ENCODE results near the gene ARF1.

ARF1 gene

GRCh38 chr1:228102791-228103620, 20.5 kb downstream of the ARF1 start, which contains the start of gene C1orf35:
C1orf35 (minus strand) TSS chr1:228103325; CDS start chr1:228103227, 98 bp downstream.
- Histone ChIP-seq H3K4me1 (ENCODE audit: control insufficient read depth, low read depth, low read length) (no peaks in the 10 kb centered on the region), H3K36me3 (ENCODE audit: control insufficient read depth, low read depth, low read length) (peaks cover 49% of the 10 kb centered on the region), H3K27me3 (ENCODE audit: control insufficient read depth, insufficient read depth, low read length) (no peaks in the 10 kb centered on the region), H3K9ac (ENCODE audit: low read length) (peak within 1 kb of the TSS; percentile 79), H3K9me3 (ENCODE audit: control insufficient read depth, low read depth, low read length) (no peaks in the 10 kb centered on the region), H3K4me3 (ENCODE audit: low read length) (peak within 1 kb of the TSS; percentile 78), H3K27ac (ENCODE audit: low read length) (no peak within 1 kb of the TSS)

- peaks cover 2% of the 10 kb centered on the region for H3K27me3 ChIP-seq (ENCODE audit: control insufficient read depth, insufficient read depth, low read length)
- peaks cover 33% of the 10 kb centered on the region for H3K36me3 ChIP-seq (ENCODE audit: control insufficient read depth, low read depth, low read length)
- no peak overlapping the region for H3K9ac ChIP-seq (ENCODE audit: low read length)
- H3K4me3 ChIP-seq (ENCODE audit: low read length) = no peak overlapping the region
- H3K9me3 ChIP-seq (ENCODE audit: control insufficient read depth, low read depth, low read length) = no peaks in the 10 kb centered on the region
- no peak overlapping the region for H3K27ac ChIP-seq (ENCODE audit: low read length)
- H3K4me1 ChIP-seq (ENCODE audit: control insufficient read depth, low read depth, low read length) = no peaks in the 10 kb centered on the region
These were observed 22.2 kb downstream of the ARF1 start for GRCh38 chr1:228104526-228105269.

- peaks cover 27% of the 10 kb centered on the region for H3K36me3 ChIP-seq (ENCODE audit: control insufficient read depth, low read depth, low read length)
- no peaks in the 10 kb centered on the region for H3K4me1 ChIP-seq (ENCODE audit: control insufficient read depth, low read depth, low read length)
- H3K9me3 ChIP-seq (ENCODE audit: control insufficient read depth, low read depth, low read length) = no peaks in the 10 kb centered on the region
- no peak overlapping the region for H3K4me3 ChIP-seq (ENCODE audit: low read length)
- H3K27me3 ChIP-seq (ENCODE audit: control insufficient read depth, insufficient read depth, low read length) = peaks cover 8% of the 10 kb centered on the region
- H3K27ac ChIP-seq (ENCODE audit: low read length) = no peak overlapping the region
- H3K9ac ChIP-seq (ENCODE audit: low read length) = no peak overlapping the region
These were observed 22.9 kb downstream of the ARF1 start for GRCh38 chr1:228105270-228105995.

- H3K9ac ChIP-seq (ENCODE audit: low read length) = no peak overlapping the region
- H3K36me3 ChIP-seq (ENCODE audit: control insufficient read depth, low read depth, low read length) = peaks cover 19% of the 10 kb centered on the region
- H3K9me3 ChIP-seq (ENCODE audit: control insufficient read depth, low read depth, low read length) = no peaks in the 10 kb centered on the region
- no peak overlapping the region for H3K4me3 ChIP-seq (ENCODE audit: low read length)
- peaks cover 8% of the 10 kb centered on the region for H3K27me3 ChIP-seq (ENCODE audit: control insufficient read depth, insufficient read depth, low read length)
- no peaks in the 10 kb centered on the region for H3K4me1 ChIP-seq (ENCODE audit: control insufficient read depth, low read depth, low read length)
- H3K27ac ChIP-seq (ENCODE audit: low read length) = no peak overlapping the region
These were observed 23.7 kb downstream of the ARF1 start for GRCh38 chr1:228105996-228106799.

GRCh38 chr1:228106800-228107054, 24.2 kb downstream of the ARF1 start:
- Histone ChIP-seq H3K9ac (ENCODE audit: low read length) (no peak overlapping the region), H3K27me3 (ENCODE audit: control insufficient read depth, insufficient read depth, low read length) (peaks cover 8% of the 10 kb centered on the region), H3K4me3 (ENCODE audit: low read length) (no peak overlapping the region), H3K36me3 (ENCODE audit: control insufficient read depth, low read depth, low read length) (peaks cover 19% of the 10 kb centered on the region), H3K9me3 (ENCODE audit: control insufficient read depth, low read depth, low read length) (no peaks in the 10 kb centered on the region), H3K27ac (ENCODE audit: low read length) (no peak overlapping the region), H3K4me1 (ENCODE audit: control insufficient read depth, low read depth, low read length) (no peaks in the 10 kb centered on the region)

- Histone ChIP-seq H3K27me3 (ENCODE audit: control insufficient read depth, insufficient read depth, low read length) (peaks cover 8% of the 10 kb centered on the region), H3K4me1 (ENCODE audit: control insufficient read depth, low read depth, low read length) (no peaks in the 10 kb centered on the region), H3K36me3 (ENCODE audit: control insufficient read depth, low read depth, low read length) (peaks cover 19% of the 10 kb centered on the region), H3K4me3 (ENCODE audit: low read length) (no peak overlapping the region), H3K9me3 (ENCODE audit: control insufficient read depth, low read depth, low read length) (no peaks in the 10 kb centered on the region), H3K9ac (ENCODE audit: low read length) (no peak overlapping the region), H3K27ac (ENCODE audit: low read length) (no peak overlapping the region)
These were observed 25.1 kb downstream of the ARF1 start for GRCh38 chr1:228107636-228108035.

GRCh38 chr1:228108055-228108690, 25.7 kb downstream of the ARF1 start:
- peak overlapping the region; percentile 85 for H3K4me3 ChIP-seq (ENCODE audit: low read length)
- no peak overlapping the region for H3K27ac ChIP-seq (ENCODE audit: low read length)
- H3K9ac ChIP-seq (ENCODE audit: low read length) = peak overlapping the region; percentile 85
- H3K9me3 ChIP-seq (ENCODE audit: control insufficient read depth, low read depth, low read length) = no peaks in the 10 kb centered on the region
- H3K36me3 ChIP-seq (ENCODE audit: control insufficient read depth, low read depth, low read length) = peaks cover 19% of the 10 kb centered on the region
- H3K4me1 ChIP-seq (ENCODE audit: control insufficient read depth, low read depth, low read length) = no peaks in the 10 kb centered on the region
- peaks cover 8% of the 10 kb centered on the region for H3K27me3 ChIP-seq (ENCODE audit: control insufficient read depth, insufficient read depth, low read length)

- H3K4me3 ChIP-seq (ENCODE audit: low read length) = peak overlapping the region; percentile 85
- no peaks in the 10 kb centered on the region for H3K4me1 ChIP-seq (ENCODE audit: control insufficient read depth, low read depth, low read length)
- H3K36me3 ChIP-seq (ENCODE audit: control insufficient read depth, low read depth, low read length) = peaks cover 19% of the 10 kb centered on the region
- peak overlapping the region; percentile 42 for H3K27ac ChIP-seq (ENCODE audit: low read length)
- H3K27me3 ChIP-seq (ENCODE audit: control insufficient read depth, insufficient read depth, low read length) = peaks cover 8% of the 10 kb centered on the region
- H3K9me3 ChIP-seq (ENCODE audit: control insufficient read depth, low read depth, low read length) = no peaks in the 10 kb centered on the region
- H3K9ac ChIP-seq (ENCODE audit: low read length) = peak overlapping the region; percentile 85
These were observed 26.2 kb downstream of the ARF1 start for GRCh38 chr1:228108742-228109072.

- Histone ChIP-seq H3K27me3 (ENCODE audit: control insufficient read depth, insufficient read depth, low read length) (peaks cover 8% of the 10 kb centered on the region), H3K4me3 (ENCODE audit: low read length) (peak within 1 kb of the TSS; percentile 85), H3K4me1 (ENCODE audit: control insufficient read depth, low read depth, low read length) (no peaks in the 10 kb centered on the region), H3K9ac (ENCODE audit: low read length) (peak within 1 kb of the TSS; percentile 85), H3K9me3 (ENCODE audit: control insufficient read depth, low read depth, low read length) (no peaks in the 10 kb centered on the region), H3K27ac (ENCODE audit: low read length) (peak within 1 kb of the TSS; percentile 42), H3K36me3 (ENCODE audit: control insufficient read depth, low read depth, low read length) (peaks cover 19% of the 10 kb centered on the region)
These were observed 26.8 kb downstream of the ARF1 start, which contains the start of gene MRPL55 for GRCh38 chr1:228109073-228109961. MRPL55 (minus strand) TSS chr1:228109299; CDS start chr1:228108260, 1,039 bp downstream.

GRCh38 chr1:228109962-228110488, 27.5 kb downstream of the ARF1 start:
- Histone ChIP-seq H3K4me3 (ENCODE audit: low read length) (peak overlapping the region; percentile 85), H3K4me1 (ENCODE audit: control insufficient read depth, low read depth, low read length) (no peaks in the 10 kb centered on the region), H3K27me3 (ENCODE audit: control insufficient read depth, insufficient read depth, low read length) (peaks cover 8% of the 10 kb centered on the region), H3K9ac (ENCODE audit: low read length) (peak overlapping the region; percentile 56), H3K27ac (ENCODE audit: low read length) (no peak overlapping the region), H3K9me3 (ENCODE audit: control insufficient read depth, low read depth, low read length) (no peaks in the 10 kb centered on the region), H3K36me3 (ENCODE audit: control insufficient read depth, low read depth, low read length) (peaks cover 19% of the 10 kb centered on the region)
